ENCODE measurements around the gene KRT75. TPM values are rescaled to one million over a fixed set of nuclear protein-coding genes. Genes with fewer than 3 reads are reported as not detected.

Gene KRT75
- total RNA-seq, 6 experiments from 2014 or later: not detected

GRCh38 chr12:52442600-52443061, 8.5 kb upstream of the KRT75 start:
- peak in 2 of 4 donors; percentile 53 to 84 for ATAC-seq
- WGBS (ENCODE audit: insufficient coverage, low coverage, low lambda C conversion rate, missing lambda C conversion rate): 19% methylated on average over 5 of the region's 6 CpGs
- peak in 1 of 3 donors; percentile 40 for DNase-seq

GRCh38 chr12:52441320-52441911, 7.2 kb upstream of the KRT75 start:
- no peak overlapping the region for H3K27ac ChIP-seq
- intact Hi-C loops (cut with DNase I): no loop called here
- H3K4me1 ChIP-seq: no peaks in the 10 kb centered on the region
- no peaks in the 10 kb centered on the region for H3K27me3 ChIP-seq
- H3K9me3 ChIP-seq: no peaks in the 10 kb centered on the region
- ATAC-seq (peak in 1 of 4 donors; percentile 29), DNase-seq (no peak)
- 34% methylated on average over 9 of the region's 9 CpGs for WGBS (ENCODE audit: insufficient coverage, low coverage, low lambda C conversion rate, missing lambda C conversion rate)
- TF ChIP-seq CTCF (IDR thresholded peaks at IDR 0.05): no peak
- TF ChIP-seq POLR2A (IDR thresholded peaks at IDR 0.05): no peak
- H3K4me3 ChIP-seq: no peak overlapping the region
- no peaks in the 10 kb centered on the region for H3K36me3 ChIP-seq

More at GRCh38 chr12:52442600-52443061, 8.5 kb upstream of the KRT75 start:
- H3K4me3 ChIP-seq: no peak overlapping the region
- no peaks in the 10 kb centered on the region for H3K4me1 ChIP-seq
- no peaks in the 10 kb centered on the region for H3K9me3 ChIP-seq
- intact Hi-C loops (cut with DNase I): no loop called here
- no peaks in the 10 kb centered on the region for H3K36me3 ChIP-seq
- TF ChIP-seq POLR2A (IDR thresholded peaks at IDR 0.05) (no peak), CTCF (IDR thresholded peaks at IDR 0.05) (no peak)
- H3K27me3 ChIP-seq: no peaks in the 10 kb centered on the region
- H3K27ac ChIP-seq: no peak overlapping the region

GRCh38 chr12:52440821-52441319, 6.7 kb upstream of the KRT75 start:
- WGBS (ENCODE audit: insufficient coverage, low coverage, low lambda C conversion rate, missing lambda C conversion rate): 75% methylated on average over 1 of the region's 5 CpGs
- intact Hi-C loops (cut with DNase I): no loop called here
- no peaks in the 10 kb centered on the region for H3K4me1 ChIP-seq
- H3K4me3 ChIP-seq: no peak overlapping the region
- TF ChIP-seq POLR2A (IDR thresholded peaks at IDR 0.05) (no peak), CTCF (IDR thresholded peaks at IDR 0.05) (no peak)
- H3K9me3 ChIP-seq: no peaks in the 10 kb centered on the region
- no peaks in the 10 kb centered on the region for H3K36me3 ChIP-seq
- ATAC-seq: no peak
- no peak for DNase-seq
- H3K27me3 ChIP-seq: no peaks in the 10 kb centered on the region
- no peak overlapping the region for H3K27ac ChIP-seq

- intact Hi-C loops (cut with DNase I): no loop called here
- Histone ChIP-seq H3K4me3 (no peak overlapping the region), H3K27me3 (no peaks in the 10 kb centered on the region), H3K9me3 (no peaks in the 10 kb centered on the region), H3K36me3 (no peaks in the 10 kb centered on the region), H3K27ac (no peak overlapping the region), H3K4me1 (no peaks in the 10 kb centered on the region)
- 80% methylated on average over 1 of the region's 2 CpGs for WGBS (ENCODE audit: insufficient coverage, low coverage, low lambda C conversion rate, missing lambda C conversion rate)
- TF ChIP-seq POLR2A (IDR thresholded peaks at IDR 0.05) (no peak), CTCF (IDR thresholded peaks at IDR 0.05) (no peak)
- DNase-seq (no peak), ATAC-seq (no peak)
Observed at GRCh38 chr12:52439845-52440244, 5.7 kb upstream of the KRT75 start.

All from right lobe of liver (tissue), 6 donors.